GM23338 (cell line): Measurements from ENCODE around the gene DDX3Y. TPM values are rescaled to one million over a fixed set of nuclear protein-coding genes. Genes with fewer than 3 reads are reported as not detected.

ENCODE experiments used
- ATAC-seq: fragments of 200-7000 bp; cut with Tn5 transposase; 3 replicates; pipeline ENCODE4 v1.9.1; 2020
- DNase-seq: peaks from one replicate; pipeline ENCODE4 v3.0.0-alpha.2; 2015; ENCODE audit warnings: low spot score
- H2AFZ ChIP-seq: fragments of 200-600 bp; sonication (generic); 2 replicates; pipeline ENCODE4 v1.8.0; 2016; ENCODE audit warnings: antibody characterized with exemption, mild to moderate bottlenecking, moderate library complexity
- H3F3A ChIP-seq: fragments of 200-600 bp; sonication (generic); replicated peaks from 2 replicates; pipeline ENCODE4 v1.8.0; 2017; ENCODE audit warnings: antibody characterized with exemption, mixed run types, low read depth
- H3K27ac ChIP-seq: fragments of 200-600 bp; sonication (generic); 2 replicates; pipeline ENCODE4 v1.6.1; 2016; ENCODE audit warnings: low read depth
- H3K27me3 ChIP-seq: fragments of 200-600 bp; sonication (generic); 2 replicates; pipeline ENCODE4 v1.8.0; 2016; ENCODE audit warnings: mild to moderate bottlenecking, mixed run types, moderate library complexity; ENCODE audit not compliant: insufficient read depth
- H3K36me3 ChIP-seq: fragments of 200-600 bp; sonication (generic); 2 replicates; pipeline ENCODE4 v1.8.0; 2016; ENCODE audit warnings: mild to moderate bottlenecking; ENCODE audit not compliant: insufficient read depth
- H3K4me1 ChIP-seq: fragments of 200-600 bp; sonication (generic); 2 replicates; pipeline ENCODE4 v1.8.0; 2016; ENCODE audit warnings: mild to moderate bottlenecking, moderate library complexity; ENCODE audit not compliant: insufficient read depth
- H3K4me2 ChIP-seq: fragments of 200-600 bp; sonication (generic); 2 replicates; pipeline ENCODE4 v1.7.1; 2017; ENCODE audit warnings: mixed run types
- H3K4me3 ChIP-seq: fragments of 200-600 bp; sonication (generic); 2 replicates; pipeline ENCODE4 v1.6.1; 2016; ENCODE audit warnings: mixed run types
- H3K79me2 ChIP-seq: fragments of 200-600 bp; sonication (generic); replicated peaks from 2 replicates; pipeline ENCODE4 v1.8.0; 2017; ENCODE audit warnings: mild to moderate bottlenecking; ENCODE audit not compliant: insufficient read depth
- H3K9me2 ChIP-seq: fragments of 200-600 bp; sonication (generic); 2 replicates; pipeline ENCODE4 v1.8.0; 2017; ENCODE audit not compliant: insufficient read depth
- H4K20me1 ChIP-seq: fragments of 200-600 bp; sonication (generic); replicated peaks from 2 replicates; pipeline ENCODE4 v1.8.0; 2017; ENCODE audit warnings: mild to moderate bottlenecking; ENCODE audit not compliant: insufficient read depth
- H3K27ac Mint-ChIP-seq: 2 replicates; pipeline ENCODE4 v1.8.0; 2020; ENCODE audit warnings: inconsistent platforms, mild to moderate bottlenecking, moderate library complexity, mixed read lengths
- H3K27me3 Mint-ChIP-seq: 3 replicates; pipeline ENCODE4 v1.8.0; 2022; ENCODE audit warnings: low read depth, mild to moderate bottlenecking, moderate library complexity, mixed read lengths, inconsistent platforms; ENCODE audit not compliant: insufficient read depth, poor library complexity
- H3K36me3 Mint-ChIP-seq: 3 replicates; pipeline ENCODE4 v1.8.0; 2021; ENCODE audit warnings: low read depth, mild to moderate bottlenecking, inconsistent platforms, moderate library complexity, mixed read lengths
- H3K4me1 Mint-ChIP-seq: 3 replicates; pipeline ENCODE4 v1.8.0; 2020; ENCODE audit warnings: mild to moderate bottlenecking, inconsistent platforms, mixed read lengths
- H3K4me3 Mint-ChIP-seq: 3 replicates; pipeline ENCODE4 v1.8.0; 2021; ENCODE audit warnings: moderate library complexity, mild to moderate bottlenecking, inconsistent platforms, mixed read lengths
- H3K9me3 Mint-ChIP-seq: 3 replicates; pipeline ENCODE4 v1.8.0; 2020; ENCODE audit warnings: moderate library complexity, mild to moderate bottlenecking, inconsistent platforms, mixed read lengths
- CREB1 ChIP-seq: fragments of 250-450 bp; sonication (Bioruptor Pico); IDR thresholded peaks from 2 replicates; pipeline ENCODE4 v1.5.0; 2020; ENCODE audit warnings: low read depth, mild to moderate bottlenecking, moderate library complexity
- CTCF ChIP-seq, 2 experiments: fragments of 200-600 bp in 1 of 2; sonication (generic) in 1 of 2; conservative IDR thresholded peaks; 2 replicates each; pipeline versions ENCODE4 v1.5.1 to v1.6.1; 2016 to 2017; ENCODE audit warnings: antibody characterized with exemption in 2 of 2, low read depth in 2 of 2, mild to moderate bottlenecking in 2 of 2, moderate library complexity in 1 of 2
- EZH2 ChIP-seq: fragments of 200-600 bp; sonication (generic); IDR thresholded peaks from one replicate; pipeline ENCODE4 v1.8.0; 2017; ENCODE audit warnings: antibody characterized with exemption, mild to moderate bottlenecking, low read depth; ENCODE audit not compliant: unreplicated experiment
- NANOG ChIP-seq: IDR thresholded peaks from 2 replicates; pipeline ENCODE4 v1.6.1; 2016; ENCODE audit warnings: antibody characterized with exemption, borderline replicate concordance
- POLR2AphosphoS5 ChIP-seq: IDR thresholded peaks from 2 replicates; pipeline ENCODE4 v1.6.1; 2016; ENCODE audit warnings: antibody characterized with exemption, low read depth
- REST ChIP-seq: IDR thresholded peaks from one replicate; pipeline ENCODE4 v1.6.1; 2018; ENCODE audit warnings: antibody characterized with exemption; ENCODE audit not compliant: unreplicated experiment
- STAT1 ChIP-seq: IDR thresholded peaks from one replicate; pipeline ENCODE4 v1.6.1; 2016; ENCODE audit warnings: antibody characterized with exemption; ENCODE audit not compliant: unreplicated experiment
- ZNF114 ChIP-seq: fragments of 250-450 bp; sonication (Bioruptor Pico); IDR thresholded peaks from 2 replicates; pipeline ENCODE4 v1.5.0; 2020; ENCODE audit warnings: mild to moderate bottlenecking, moderate library complexity
- ZNF331 ChIP-seq: fragments of 250-450 bp; sonication (Bioruptor Pico); IDR thresholded peaks from 2 replicates; pipeline ENCODE4 v1.5.0; 2020; ENCODE audit warnings: low read depth, mild to moderate bottlenecking, moderate library complexity
- ZNF462 ChIP-seq: fragments of 250-450 bp; sonication (Bioruptor Pico); IDR thresholded peaks from 2 replicates; pipeline ENCODE4 v1.5.0; 2020; ENCODE audit warnings: mild to moderate bottlenecking, moderate library complexity
- polyA plus RNA-seq: library from polyadenylated mRNA; unstranded; fragments of >200 nt; fragmentation: Nextera tagmentation; extraction: Ambion mirVana; gene quantifications from 2 replicates; pipeline ENCODE4 v1.2.1, GENCODE V29; 2016
- total RNA-seq: library from RNA; depleted of rRNA; stranded (reverse); fragments of >200 nt; shearing (Covaris generic); gene quantifications from 2 replicates; pipeline ENCODE4 v1.2.3, GENCODE V29; 2014

Gene DDX3Y
- total and polyA plus RNA-seq, 2 experiments from 2014 or later, result 53.0 to 138 TPM

- TF ChIP-seq NANOG (no peak), CTCF (conservative IDR thresholded peaks at IDR 0.05; ENCODE audit: low read depth in 2 of 2) (no peak)
Observed at GRCh38 chrY:12896973-12897372, 7.7 kb upstream of the DDX3Y start (continued).

- H3K4me2 ChIP-seq, result no peak overlapping the region
- DNase-seq, result no peak
- no peaks in the 10 kb centered on the region for H4K20me1 ChIP-seq
- no peaks in the 10 kb centered on the region for H3K79me2 ChIP-seq
- H3K27ac Mint-ChIP-seq, result no peak overlapping the region
- ATAC-seq, result no peak
- H3K4me3 ChIP-seq, result no peak overlapping the region
- H3K9me3 Mint-ChIP-seq, result no peaks in the 10 kb centered on the region
- no peaks in the 10 kb centered on the region for H3K4me1 Mint-ChIP-seq
- H3K4me1 ChIP-seq, result no peaks in the 10 kb centered on the region
- no peaks in the 10 kb centered on the region for H3K36me3 Mint-ChIP-seq
- no peaks in the 10 kb centered on the region for H3F3A ChIP-seq
- H3K9me2 ChIP-seq, result no peaks in the 10 kb centered on the region
- no peak overlapping the region for H2AFZ ChIP-seq
- no peak overlapping the region for H3K4me3 Mint-ChIP-seq
- no peaks in the 10 kb centered on the region for H3K36me3 ChIP-seq
- no peak overlapping the region for H3K27ac ChIP-seq
- no peaks in the 10 kb centered on the region for H3K27me3 Mint-ChIP-seq
- no peaks in the 10 kb centered on the region for H3K27me3 ChIP-seq
- TF ChIP-seq REST (no peak), CREB1 (CRISPR knock-in tag) (no peak), NANOG (no peak), POLR2AphosphoS5 (no peak), CTCF (conservative IDR thresholded peaks at IDR 0.05; ENCODE audit: low read depth in 2 of 2) (no peak), STAT1 (no peak), EZH2 (no peak), ZNF114 (CRISPR knock-in tag) (no peak), ZNF331 (CRISPR knock-in tag) (no peak), ZNF462 (CRISPR knock-in tag) (no peak)
Observed at GRCh38 chrY:12898604-12899003, 6.1 kb upstream of the DDX3Y start.
